ENCODE data around the gene OSBPL5.

DNA sequence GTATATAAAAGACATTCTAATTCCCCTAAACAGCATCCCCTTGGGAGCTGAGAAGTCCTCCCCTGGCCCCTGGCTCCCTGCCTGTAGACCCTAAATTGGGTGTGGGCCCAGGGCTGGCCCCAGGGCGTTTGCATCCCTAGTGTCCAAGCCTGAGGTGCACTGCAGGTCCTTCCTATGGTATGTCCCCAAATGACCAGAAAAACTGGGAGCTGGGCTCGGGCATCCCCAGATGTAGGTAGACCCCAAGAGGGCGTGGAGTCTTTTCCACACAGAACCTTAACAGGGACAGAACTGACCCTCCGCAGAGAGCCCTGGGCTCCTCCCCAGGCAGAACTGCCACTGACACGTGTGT is 782 bp upstream of the OSBPL5 start:
- TF ChIP-seq, protein P1, sequence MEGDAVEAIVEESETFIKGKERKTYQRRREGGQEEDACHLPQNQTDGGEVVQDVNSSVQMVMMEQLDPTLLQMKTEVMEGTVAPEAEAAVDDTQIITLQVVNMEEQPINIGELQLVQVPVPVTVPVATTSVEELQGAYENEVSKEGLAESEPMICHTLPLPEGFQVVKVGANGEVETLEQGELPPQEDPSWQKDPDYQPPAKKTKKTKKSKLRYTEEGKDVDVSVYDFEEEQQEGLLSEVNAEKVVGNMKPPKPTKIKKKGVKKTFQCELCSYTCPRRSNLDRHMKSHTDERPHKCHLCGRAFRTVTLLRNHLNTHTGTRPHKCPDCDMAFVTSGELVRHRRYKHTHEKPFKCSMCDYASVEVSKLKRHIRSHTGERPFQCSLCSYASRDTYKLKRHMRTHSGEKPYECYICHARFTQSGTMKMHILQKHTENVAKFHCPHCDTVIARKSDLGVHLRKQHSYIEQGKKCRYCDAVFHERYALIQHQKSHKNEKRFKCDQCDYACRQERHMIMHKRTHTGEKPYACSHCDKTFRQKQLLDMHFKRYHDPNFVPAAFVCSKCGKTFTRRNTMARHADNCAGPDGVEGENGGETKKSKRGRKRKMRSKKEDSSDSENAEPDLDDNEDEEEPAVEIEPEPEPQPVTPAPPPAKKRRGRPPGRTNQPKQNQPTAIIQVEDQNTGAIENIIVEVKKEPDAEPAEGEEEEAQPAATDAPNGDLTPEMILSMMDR (IDR thresholded peaks at IDR 0.05), result no peak
- no peak for TF ChIP-seq POLR2A (IDR thresholded peaks at IDR 0.05)

All from stomach (tissue), 4 donors.